Kidney capillary endothelial cell (primary cell): ENCODE measurements around the gene MYOCD.

Experiments used
- DNase-seq: peaks from one replicate; pipeline ENCODE4 v3.0.0-alpha.2; 2018; ENCODE audit warnings: low spot score

MYOCD gene

DNA sequence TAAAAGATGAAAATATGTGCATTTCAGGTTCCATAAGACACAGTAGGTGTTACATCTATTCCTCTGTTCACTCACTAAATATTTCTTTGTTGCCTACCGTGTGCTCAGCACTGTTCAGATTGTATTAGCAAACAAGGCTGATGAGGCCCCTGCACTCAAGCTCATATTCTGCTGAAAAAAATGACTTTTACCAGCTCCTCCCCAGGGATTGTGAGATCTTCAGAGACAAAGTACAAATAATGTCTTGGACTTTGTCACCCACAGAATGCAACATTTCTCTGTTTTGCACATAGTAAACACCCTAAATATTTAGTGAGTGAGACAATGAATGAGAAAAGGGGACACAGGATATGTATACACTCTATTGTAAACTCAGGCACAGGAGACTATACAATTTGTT lies 21.9 kb upstream of the MYOCD start:
- no peak for DNase-seq

DNA sequence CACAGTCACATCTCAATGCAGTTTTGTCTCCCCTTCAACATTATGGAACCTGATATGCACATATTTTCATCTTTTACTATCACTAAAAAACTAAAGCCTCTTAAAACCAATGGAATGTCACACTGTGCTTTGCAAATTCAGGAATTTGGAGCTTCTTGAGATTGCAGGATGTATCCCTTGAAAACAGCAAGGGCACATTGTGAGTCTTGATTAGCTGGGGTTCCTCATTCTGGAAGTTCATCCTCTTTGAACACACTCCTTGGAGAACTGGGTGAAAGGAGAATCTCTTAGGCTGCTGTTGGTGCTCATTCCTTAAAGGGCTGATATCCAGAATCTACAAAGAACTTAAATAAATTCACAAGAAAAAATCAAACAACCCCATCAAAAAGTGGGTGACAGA lies 21.1 kb upstream of the MYOCD start:
- DNase-seq, result no peak

DNA sequence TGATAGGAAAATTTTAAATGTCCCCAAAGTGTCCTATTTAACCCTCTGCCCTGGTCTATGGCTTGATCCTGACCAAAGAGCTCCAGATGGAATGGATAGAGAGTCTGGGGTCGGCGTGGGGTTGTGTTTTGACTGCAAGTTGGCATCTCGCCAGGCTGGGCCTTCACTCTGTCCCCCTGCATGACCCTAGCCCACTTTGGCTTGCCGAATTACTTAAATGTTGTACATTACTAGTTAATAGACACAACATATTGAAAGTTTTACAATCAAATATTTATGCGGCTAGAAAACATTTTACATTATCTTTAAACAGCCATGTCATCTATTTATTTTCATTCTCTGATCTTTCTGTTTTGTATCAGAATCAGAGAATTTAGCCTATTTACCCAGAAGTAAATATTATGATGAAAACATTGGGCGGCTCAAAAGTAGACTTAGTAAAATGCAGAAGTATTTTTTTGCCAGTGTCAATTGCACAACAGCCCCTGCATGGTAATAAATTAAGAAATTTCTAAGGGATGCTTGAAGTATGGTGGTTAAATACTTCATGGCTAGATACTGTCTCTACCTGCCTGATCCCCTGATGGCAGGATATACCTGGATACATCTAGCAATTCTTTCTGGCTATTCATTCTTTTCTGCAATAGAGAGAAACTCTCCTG lies 18.8 kb upstream of the MYOCD start:
- no peak for DNase-seq

DNA sequence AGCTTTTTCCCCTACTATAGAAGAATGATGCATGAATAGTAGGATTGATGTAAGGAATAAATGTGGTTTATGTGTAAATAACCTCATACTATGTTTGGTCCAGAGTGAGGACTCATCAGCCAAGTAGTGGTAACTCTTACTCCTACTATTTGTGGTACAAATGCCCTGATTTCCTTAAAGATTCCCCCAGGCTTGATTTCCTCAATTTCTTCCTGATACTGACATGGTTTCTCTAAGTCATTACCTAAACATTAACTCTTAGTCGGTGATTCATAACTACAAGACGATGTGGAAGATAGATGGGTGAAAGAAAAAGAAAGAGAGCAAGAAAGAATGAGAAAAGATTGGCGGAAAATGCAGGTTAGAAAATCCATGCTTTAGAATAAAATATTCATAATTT lies 17.2 kb upstream of the MYOCD start:
- DNase-seq, result no peak

DNA sequence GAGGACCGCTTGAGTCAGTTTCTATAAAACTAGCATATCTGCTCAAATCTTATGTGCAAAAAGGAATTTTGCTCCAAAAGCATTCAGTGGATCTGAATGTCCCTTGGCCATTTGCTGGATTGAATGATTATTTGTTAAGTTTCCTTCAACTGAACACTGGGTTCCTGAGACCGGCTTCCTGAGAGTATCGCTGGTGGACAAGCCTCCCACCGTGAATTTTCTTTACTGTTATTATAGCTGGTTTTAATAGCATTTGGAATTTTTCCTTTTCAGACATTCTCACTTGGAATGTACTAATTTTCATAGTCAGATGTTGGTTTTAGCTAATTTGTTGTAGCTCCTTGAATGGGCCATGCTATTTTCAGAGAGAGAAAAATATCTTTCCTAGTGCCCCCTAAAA lies 9.8 kb upstream of the MYOCD start:
- DNase-seq, result no peak

DNA sequence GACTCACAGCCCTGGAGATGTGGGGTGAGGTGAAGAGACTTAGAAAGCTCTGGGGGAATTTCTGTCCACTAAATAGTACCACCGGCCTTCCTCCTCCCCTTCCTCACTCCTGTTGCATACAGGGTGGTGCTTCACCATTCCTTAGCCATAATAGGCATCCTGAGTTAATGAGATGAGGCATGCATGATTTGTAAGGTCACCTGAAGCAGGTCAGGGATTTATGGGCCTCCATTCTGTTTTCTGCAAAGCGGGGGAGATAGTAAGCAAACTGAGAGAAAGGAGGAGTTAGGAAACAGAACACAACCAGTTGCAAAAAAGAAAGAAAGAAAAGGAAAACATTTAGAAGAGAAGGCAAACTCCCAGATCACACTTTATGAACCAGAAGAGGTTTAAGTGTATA lies 9.3 kb upstream of the MYOCD start:
- no peak for DNase-seq

DNA sequence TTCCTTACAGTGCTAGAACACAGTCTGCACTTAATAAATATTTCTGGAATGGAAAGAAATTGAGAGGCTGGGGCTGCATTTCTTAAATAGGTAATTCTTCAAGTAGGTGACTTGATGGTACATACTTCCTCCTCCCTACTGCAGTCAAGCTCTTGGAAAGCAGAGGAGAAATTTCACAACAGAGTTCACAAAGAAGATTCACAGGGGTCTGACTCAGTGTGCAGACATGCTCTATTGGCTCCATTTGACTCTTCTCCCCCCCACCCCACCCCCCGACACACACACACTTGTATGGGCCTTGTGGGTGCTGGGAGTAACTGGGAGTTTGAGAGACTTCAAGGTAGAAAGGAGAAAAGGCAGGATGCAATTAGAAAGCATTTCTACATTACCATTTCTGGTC lies 6.2 kb upstream of the MYOCD start:
- DNase-seq, result no peak

DNA sequence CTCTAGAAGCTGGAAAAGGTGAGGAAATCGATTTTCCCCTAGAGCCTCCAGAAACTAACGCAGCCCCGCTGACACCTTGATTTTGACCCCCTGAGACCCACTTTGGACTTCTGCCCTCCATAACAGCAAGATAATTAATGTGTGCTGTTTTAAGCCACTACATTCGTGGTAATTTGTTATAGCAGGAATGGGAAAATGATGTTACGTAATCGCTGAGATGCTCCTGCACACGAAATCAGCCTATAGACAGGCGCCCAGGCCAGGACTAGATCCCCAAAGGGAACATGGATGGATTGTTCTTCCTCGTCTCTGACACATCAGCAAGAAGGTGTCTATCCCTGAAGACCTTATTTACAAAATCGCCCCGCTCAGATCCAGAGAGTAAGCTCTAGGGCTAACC lies 1.4 kb upstream of the MYOCD start:
- DNase-seq, result no peak

DNA sequence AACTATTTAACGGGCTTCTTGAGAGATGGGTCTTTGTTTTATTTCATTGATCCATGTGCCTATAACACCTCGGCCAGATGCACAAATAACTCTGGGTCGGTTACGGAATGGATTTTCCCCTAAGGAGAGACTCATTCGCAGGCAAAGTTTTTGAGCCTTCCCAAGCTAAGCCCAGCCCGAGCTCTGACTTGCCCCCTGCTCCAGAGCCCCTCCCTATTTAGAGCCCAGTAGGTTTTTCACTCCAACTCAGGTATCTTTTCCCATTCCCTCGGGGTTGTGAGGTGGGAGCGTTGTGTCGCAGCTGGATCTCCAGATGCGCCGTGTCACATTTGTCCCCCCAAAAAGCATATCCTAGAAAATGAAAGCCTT lies 812 bp upstream of the MYOCD start:
- DNase-seq, result no peak

DNA sequence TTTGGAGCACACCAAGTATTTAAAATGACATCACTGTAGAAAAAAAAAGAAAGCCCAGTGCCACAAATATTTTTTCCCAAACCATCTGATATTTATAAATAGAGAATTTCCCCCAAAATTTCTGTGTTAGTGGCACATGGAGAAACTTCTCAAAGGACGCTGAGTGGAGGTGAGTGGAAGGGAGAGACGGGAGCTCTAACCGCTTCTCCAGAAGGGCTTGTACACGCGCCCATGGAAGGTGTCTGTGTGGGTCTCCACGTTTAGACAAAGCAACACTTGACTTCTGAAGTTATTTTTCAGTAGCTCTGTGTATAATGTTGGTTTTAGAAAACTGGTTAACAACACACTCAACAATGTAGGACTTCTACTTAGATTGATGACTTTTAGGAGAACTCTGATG lies 1.0 kb downstream of the MYOCD start:
- no peak for DNase-seq

DNA sequence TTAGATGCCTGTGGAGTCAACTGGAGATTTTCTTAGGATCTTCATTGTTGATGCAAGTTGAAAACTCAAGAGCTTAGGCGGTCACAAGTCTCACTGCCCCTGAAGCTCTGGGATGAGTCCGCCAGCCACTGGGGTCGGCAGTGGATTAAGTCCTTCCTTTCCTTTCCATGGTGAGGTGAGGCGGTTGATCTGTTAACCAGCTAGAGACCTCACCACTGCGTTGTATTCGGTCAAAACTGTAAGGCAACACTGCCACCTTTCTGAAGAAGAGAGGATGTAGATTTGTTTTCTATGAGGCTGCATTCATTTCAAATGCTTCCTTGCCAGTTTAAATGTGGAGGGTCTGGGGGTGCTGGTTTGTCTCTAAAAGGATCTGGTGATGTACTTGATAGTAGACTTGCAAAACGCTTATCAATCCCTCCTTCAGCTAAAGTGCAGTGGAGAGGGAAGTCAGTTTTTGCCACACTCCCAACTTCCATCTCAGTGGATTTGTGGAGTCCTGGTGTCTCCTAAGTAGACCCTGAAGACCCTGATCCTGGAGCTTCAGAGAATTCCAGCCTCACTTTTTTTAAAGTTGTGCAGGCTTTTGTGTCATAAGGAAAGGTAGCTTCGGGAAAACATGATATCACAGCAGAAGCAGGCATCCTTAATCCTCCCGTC lies 1.7 kb downstream of the MYOCD start:
- DNase-seq, result peak; percentile 17

DNA sequence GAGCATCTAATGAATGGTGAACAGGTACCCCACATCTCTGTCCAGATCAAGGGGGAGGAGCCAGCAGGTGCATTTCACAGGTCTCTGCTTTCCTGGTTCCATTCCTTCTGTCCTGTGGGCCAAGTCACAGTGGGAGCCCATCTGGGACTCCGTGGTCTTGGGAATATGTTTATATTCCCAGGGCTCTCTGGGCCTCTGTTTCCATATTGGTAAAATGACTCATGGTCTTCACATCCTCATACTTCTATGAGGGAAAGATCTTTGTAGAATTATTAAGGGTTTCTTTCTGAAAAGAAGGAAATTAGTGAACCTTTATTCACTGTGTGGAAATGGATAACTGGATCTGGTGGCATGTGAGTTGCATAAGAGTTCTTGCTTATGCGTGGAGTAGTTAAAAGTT lies 6.2 kb downstream of the MYOCD start:
- no peak for DNase-seq

DNA sequence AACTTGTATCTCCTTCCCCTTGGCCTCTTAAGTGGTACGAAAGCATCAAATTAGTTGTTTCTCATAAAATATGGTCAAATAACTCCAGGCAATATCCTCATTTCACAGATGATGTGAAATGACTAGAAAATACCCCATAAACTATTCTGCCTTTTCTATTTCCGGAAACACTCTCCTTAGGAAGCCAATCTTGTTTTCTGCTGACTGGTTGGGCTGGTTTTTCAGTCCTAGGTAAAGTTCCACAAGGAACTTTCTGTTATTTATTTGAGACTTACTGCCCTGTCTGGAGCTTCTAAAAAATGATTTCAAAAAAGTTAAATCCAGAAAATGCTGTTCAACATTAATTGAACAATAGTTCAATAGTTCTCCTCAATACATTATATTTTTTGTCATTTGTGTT lies 7.3 kb downstream of the MYOCD start:
- DNase-seq, result no peak

DNA sequence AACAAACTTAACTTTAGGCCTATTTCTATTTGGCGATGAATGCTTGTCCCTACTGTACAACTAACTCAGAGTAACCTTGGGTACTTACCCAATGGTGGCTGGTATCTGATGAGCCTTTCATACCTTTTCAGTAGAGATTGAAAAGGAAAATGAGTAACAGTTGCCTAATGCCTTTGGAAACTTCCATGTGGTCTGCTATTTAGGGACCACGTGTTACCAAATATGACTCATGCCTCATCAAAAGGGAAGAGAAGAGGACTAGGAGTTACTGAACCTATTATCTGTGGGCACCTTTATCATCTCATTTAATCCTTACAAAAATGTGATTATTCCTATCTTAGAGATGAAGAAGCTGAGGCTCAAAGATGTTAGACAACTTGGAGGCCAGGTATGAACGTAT lies 8.1 kb downstream of the MYOCD start:
- DNase-seq, result no peak

DNA sequence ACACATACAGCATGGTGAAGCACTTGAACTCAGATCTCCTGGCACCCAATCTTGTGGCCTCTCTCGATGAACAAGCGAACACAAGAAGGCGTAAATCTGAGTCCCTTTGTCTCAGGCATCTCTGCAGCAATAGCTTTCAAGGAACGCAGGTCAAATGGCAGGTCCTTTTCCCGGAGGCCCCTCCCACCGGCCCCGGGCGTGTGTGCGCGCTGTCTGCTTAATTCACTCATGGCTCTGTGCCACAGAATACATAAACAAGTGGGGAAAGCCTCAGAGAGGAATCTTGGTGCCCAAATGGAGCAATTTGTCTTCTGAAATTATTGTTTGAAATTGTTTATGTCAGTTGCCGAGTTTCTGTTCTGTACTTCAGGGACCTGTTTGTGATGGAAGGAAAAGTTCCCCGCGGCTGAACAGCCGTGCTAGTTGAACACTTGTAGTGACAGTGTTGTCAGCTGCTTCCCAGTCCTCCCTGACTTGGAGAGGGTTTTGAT lies 14.8 kb downstream of the MYOCD start:
- DNase-seq, result no peak

DNA sequence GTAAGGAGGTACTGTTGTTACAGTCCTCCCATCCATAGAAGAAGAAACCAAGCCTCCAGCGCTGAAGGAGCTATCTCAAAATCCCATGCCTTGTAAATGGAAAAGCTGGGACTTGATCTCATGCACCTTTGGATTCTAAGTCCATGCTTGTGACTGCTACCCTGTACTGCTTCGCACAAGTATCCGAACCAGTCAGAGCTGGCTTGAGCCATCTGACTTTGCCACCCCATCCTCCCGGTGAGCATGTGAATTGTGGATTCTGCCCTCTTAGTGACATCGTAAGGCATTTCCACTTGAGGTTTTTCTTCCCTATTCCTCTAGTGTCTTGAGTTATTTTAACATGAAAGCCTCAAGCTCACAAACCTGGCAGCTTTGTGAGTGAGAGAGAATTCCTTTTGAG lies 15.3 kb downstream of the MYOCD start:
- DNase-seq, result no peak

DNA sequence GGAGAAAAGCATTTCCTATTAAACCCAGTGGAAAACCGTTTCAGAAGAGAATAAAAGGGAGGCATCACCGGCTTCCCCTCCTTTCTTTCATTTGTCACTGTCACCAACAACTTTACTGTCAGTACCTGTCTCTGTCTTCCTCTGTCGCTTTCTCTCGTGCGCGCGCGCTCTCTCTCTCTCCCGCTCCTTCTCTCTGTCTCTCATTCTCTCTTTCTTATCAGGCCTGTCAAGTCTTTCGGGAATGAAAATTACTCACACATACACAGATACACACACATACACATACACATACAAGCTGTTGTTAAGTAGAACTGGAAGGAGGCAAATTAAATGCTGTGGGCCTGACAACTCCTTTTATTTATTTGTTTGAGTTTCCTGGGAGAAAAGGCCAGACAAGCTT lies 17.6 kb downstream of the MYOCD start:
- no peak for DNase-seq

DNA sequence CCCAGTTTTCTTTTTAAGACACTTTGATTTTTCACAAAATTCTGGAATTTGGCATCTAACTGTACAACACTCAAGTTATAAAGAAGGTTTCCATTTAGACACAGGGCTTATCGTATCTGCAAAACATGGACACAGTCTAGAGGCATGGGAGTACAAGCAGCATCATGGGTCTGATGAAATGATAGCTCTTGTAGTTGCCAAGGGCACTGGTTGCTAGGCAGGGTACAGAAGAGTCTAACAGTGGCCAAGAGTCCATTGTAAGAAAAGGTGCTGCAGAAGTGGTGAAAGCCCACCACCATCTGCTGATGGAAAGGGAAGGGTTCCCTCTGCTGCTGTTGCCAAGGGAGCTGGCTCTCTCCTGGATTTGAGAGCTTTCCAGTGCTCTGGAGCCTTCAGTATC lies 20.8 kb downstream of the MYOCD start:
- no peak for DNase-seq

DNA sequence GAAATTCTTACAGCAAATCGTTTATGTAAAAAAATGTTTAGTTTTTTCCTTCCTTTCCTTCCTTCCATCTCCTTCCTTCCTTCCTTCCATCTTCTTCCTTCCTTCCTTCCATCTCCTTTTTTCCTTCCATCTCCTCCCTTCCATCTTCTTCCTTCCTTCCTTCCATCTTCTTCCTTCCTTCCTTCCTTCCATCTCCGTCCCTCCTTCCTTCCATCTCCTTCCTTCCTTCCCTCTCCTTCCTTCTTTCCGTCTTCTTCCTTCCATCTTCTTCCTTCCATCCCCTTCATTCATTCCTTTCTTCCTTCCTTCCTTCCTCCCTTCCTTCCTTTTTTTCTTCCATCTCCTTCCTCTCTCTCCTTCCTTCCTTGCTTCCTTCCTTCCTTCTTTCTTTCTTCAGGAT lies 22.7 kb downstream of the MYOCD start:
- DNase-seq, result no peak

DNA sequence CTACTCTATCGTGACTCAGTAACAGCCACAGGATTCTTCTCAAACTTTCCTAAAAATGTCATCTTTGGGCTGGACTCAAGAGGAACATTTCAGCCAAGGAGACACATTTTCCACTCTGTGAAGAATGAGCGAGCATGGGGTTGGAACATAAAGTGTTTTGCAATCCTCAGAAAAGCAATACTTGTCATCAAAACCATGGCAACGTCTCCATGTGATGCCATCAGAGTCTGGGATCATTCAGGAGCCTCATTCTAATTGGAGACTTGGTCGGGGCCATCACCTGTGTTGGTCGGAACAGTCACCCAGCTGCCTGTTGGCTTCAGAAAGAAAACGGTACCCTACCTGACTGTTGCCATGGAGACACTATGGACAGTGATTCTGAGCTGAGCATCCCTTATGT lies 25.5 kb downstream of the MYOCD start:
- no peak for DNase-seq

DNA sequence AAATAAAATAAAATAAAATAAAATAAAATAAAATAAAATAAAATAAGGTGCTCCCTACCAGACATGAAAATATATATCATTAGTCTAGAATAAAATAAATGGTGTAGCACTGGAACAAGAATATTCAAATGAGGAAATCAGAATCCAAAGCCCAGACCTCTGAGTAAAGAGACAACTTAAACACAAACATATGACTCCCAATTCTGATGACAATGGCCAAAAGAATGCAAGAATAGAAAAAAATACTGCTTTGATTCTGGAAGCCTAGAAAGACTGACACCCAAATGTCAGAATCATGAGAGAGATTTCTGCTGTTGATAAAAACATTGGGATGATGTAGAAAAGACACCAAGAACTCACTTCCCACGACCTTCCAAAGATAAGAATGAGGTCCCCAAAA lies 27.9 kb downstream of the MYOCD start:
- DNase-seq, result no peak

DNA sequence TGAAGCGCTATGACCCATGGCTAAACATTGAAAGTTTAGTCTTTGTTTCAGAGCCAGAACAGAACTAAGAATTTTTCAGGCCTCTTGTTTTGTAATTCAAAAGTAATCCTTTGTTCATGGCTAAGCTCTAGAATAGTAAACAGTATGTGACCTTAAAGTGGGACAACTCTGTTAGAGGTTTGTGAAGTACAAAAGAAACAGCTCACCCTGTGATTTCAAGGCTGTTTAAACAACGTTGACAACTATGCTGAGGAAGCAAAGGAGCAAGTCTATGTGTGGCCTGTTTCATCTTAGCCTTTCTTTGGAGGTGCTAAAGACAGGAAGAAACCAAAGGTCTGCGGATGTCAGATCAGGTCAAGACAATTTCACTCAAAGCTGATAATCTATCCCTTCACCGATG lies 40.4 kb downstream of the MYOCD start:
- DNase-seq, result no peak

DNA sequence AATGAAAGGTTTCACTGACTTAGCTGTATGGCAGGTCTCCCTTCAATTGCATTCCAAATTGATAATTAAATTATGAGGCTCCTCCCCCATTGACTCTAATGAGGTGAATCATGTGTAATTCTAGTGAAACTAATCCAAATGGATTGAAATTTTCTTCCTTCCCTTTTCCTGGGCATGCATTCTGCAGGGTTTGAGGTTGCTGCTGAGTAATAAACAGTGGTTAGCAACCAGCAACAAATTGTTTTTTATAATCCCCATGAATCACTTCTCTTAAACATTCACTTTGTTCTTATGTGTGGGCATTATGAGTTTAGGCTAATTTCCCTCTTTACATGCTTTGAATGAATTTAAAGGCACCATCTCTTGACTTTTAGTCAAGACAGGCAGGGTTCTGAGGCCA lies 43.4 kb downstream of the MYOCD start:
- no peak for DNase-seq

DNA sequence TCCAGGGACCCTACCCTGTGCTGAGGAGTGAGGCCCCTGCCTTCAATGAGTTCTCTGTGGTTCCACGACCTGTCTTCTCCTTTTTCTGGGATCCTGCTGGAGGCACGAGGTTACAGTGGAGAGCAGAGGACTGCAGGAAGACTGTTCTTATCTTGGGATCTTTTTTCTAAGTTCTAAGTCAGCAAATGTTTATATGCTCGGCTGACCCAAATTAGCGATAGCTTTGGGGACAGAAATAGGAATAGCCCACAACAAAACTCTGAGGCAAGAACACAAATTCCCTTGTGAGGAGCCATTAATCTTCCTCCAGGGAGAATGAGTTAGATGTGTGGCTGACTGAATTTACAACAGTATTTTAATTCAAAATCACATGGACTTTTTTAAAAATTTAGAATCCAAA lies 46.7 kb downstream of the MYOCD start:
- no peak for DNase-seq
